Measurements from ENCODE around the gene CBR3.

The CBR3 gene

GRCh38 chr21:36156815-36157670 is 22.2 kb downstream of the CBR3 start, which contains the start of gene DOP1B:
TSS of gene DOP1B (plus strand) at chr21:36156824. CDS start at chr21:36164734, 7,910 bp downstream.
- DNase-seq: no peak

GRCh38 chr21:36159356-36159921 is 24.6 kb downstream of the CBR3 start:
- DNase-seq: no peak

- DNase-seq: no peak
Observed at GRCh38 chr21:36160850-36161178, 25.9 kb downstream of the CBR3 start.

GRCh38 chr21:36162631-36163030 is 27.8 kb downstream of the CBR3 start:
- DNase-seq: no peak

- DNase-seq: peak; percentile 49
Observed at GRCh38 chr21:36163750-36164741, 29.2 kb downstream of the CBR3 start.

- DNase-seq: no peak
Observed at GRCh38 chr21:36165356-36165755, 30.5 kb downstream of the CBR3 start.

- no peak for DNase-seq
Observed at GRCh38 chr21:36166705-36167104, 31.8 kb downstream of the CBR3 start.

GRCh38 chr21:36167541-36167940 is 32.7 kb downstream of the CBR3 start:
- DNase-seq: no peak

GRCh38 chr21:36169470-36170128 is 34.7 kb downstream of the CBR3 start:
- DNase-seq: no peak

- DNase-seq: no peak
Observed at GRCh38 chr21:36170823-36171222, 35.9 kb downstream of the CBR3 start.

- DNase-seq: no peak
Observed at GRCh38 chr21:36171336-36171735, 36.5 kb downstream of the CBR3 start.

GRCh38 chr21:36171741-36172331 is 37.0 kb downstream of the CBR3 start:
- no peak for DNase-seq

GRCh38 chr21:36174780-36175179 is 39.9 kb downstream of the CBR3 start:
- DNase-seq: no peak

GRCh38 chr21:36175771-36176565 is 41.1 kb downstream of the CBR3 start:
- no peak for DNase-seq

- DNase-seq: no peak
Observed at GRCh38 chr21:36178349-36178748, 43.5 kb downstream of the CBR3 start.

GRCh38 chr21:36179145-36179544 is 44.3 kb downstream of the CBR3 start:
- DNase-seq: no peak

GRCh38 chr21:36180963-36181362 is 46.1 kb downstream of the CBR3 start:
- no peak for DNase-seq

- DNase-seq: no peak
Observed at GRCh38 chr21:36183144-36183795, 48.4 kb downstream of the CBR3 start.

GRCh38 chr21:36184545-36184944 is 49.7 kb downstream of the CBR3 start:
- DNase-seq: no peak

- no peak for DNase-seq
Observed at GRCh38 chr21:36185523-36185922, 50.6 kb downstream of the CBR3 start.

- DNase-seq: no peak
Observed at GRCh38 chr21:36186081-36186480, 51.2 kb downstream of the CBR3 start.
